ENCODE results near the gene HNRNPC. TPM values are rescaled to one million over a fixed set of nuclear protein-coding genes. Genes with fewer than 3 reads are reported as not detected.
"Not testable (repeated sequence)": the region's sequence is repeated elsewhere in the genome, so short reads cannot be mapped to it uniquely, and the experiment has no call there.

Gene HNRNPC
- polyA plus RNA-seq, 3 donors from 2014 or later, result 622 to 879 (median 758) TPM

GRCh38 chr14:21263284-21264024 is 5.8 kb downstream of the HNRNPC start:
- H3K27ac Mint-ChIP-seq, result peak overlapping the region; percentile 53 to 99 (median 84)
- peaks cover 87 to 90% of the 10 kb centered on the region in 2 donors for H3K4me1 Mint-ChIP-seq
- no peak for DNase-seq
- peaks cover 9 to 20% (median 20%) of the 10 kb centered on the region in 3 donors for H3K27me3 Mint-ChIP-seq (ENCODE audit: low read depth in 3 of 3)
- no peaks in the 10 kb centered on the region for H3K9me3 Mint-ChIP-seq
- peaks cover 5 to 43% (median 39%) of the 10 kb centered on the region in 3 donors for H3K36me3 Mint-ChIP-seq
- H3K4me3 Mint-ChIP-seq, result peak overlapping the region; percentile 9 to 93 (median 57)

GRCh38 chr14:21262410-21262809 is 6.8 kb downstream of the HNRNPC start:
- no peaks in the 10 kb centered on the region for H3K9me3 Mint-ChIP-seq
- peak overlapping the region; percentile 53 to 99 (median 84) for H3K27ac Mint-ChIP-seq
- peaks cover 5 to 39% (median 35%) of the 10 kb centered on the region in 3 donors for H3K36me3 Mint-ChIP-seq
- H3K4me3 Mint-ChIP-seq, result peak overlapping the region; percentile 28 to 93 (median 60)
- H3K27me3 Mint-ChIP-seq (ENCODE audit: low read depth in 3 of 3), result peaks cover 6 to 21% (median 14%) of the 10 kb centered on the region in 3 donors
- peaks cover 85 to 90% of the 10 kb centered on the region in 2 donors for H3K4me1 Mint-ChIP-seq
- DNase-seq, result no peak

GRCh38 chr14:21261824-21262223 is 7.4 kb downstream of the HNRNPC start:
- H3K4me1 Mint-ChIP-seq, result peaks cover 88 to 90% of the 10 kb centered on the region in 2 donors
- H3K27ac Mint-ChIP-seq, result peak overlapping the region in 5 of 6 donors; percentile 29 to 99 (median 84)
- H3K4me3 Mint-ChIP-seq, result peak overlapping the region in 1 of 5 donors; percentile 93
- H3K9me3 Mint-ChIP-seq, result no peaks in the 10 kb centered on the region
- DNase-seq, result no peak
- peaks cover 4 to 27% (median 18%) of the 10 kb centered on the region in 3 donors for H3K27me3 Mint-ChIP-seq (ENCODE audit: low read depth in 3 of 3)
- peaks cover 5 to 40% (median 39%) of the 10 kb centered on the region in 3 donors for H3K36me3 Mint-ChIP-seq

- Mint-ChIP-seq H3K4me3 (peak overlapping the region in 4 of 5 donors; percentile 12 to 44 (median 36)), H3K4me1 (peaks cover 87 to 90% of the 10 kb centered on the region in 2 donors), H3K9me3 (no peaks in the 10 kb centered on the region), H3K36me3 (peaks cover 5 to 40% (median 32%) of the 10 kb centered on the region in 3 donors), H3K27me3 (ENCODE audit: low read depth in 3 of 3) (peaks cover 4 to 31% (median 20%) of the 10 kb centered on the region in 3 donors), H3K27ac (peak overlapping the region; percentile 14 to 85 (median 76))
- DNase-seq, result no peak
Observed at GRCh38 chr14:21258889-21259787, 10.1 kb downstream of the HNRNPC start.

GRCh38 chr14:21258005-21258888 is 11.0 kb downstream of the HNRNPC start:
- Mint-ChIP-seq H3K4me3 (peak overlapping the region in 4 of 5 donors; percentile 31 to 82 (median 60)), H3K4me1 (peaks cover 83 to 90% of the 10 kb centered on the region in 2 donors), H3K36me3 (peaks cover 5 to 31% (median 29%) of the 10 kb centered on the region in 3 donors), H3K9me3 (no peaks in the 10 kb centered on the region), H3K27ac (peak overlapping the region; percentile 74 to 88 (median 84)), H3K27me3 (ENCODE audit: low read depth in 3 of 3) (peaks cover 4 to 29% (median 18%) of the 10 kb centered on the region in 3 donors)
- DNase-seq, result no peak

- Mint-ChIP-seq H3K27ac (peak overlapping the region; percentile 74 to 88 (median 84)), H3K36me3 (peaks cover 5 to 31% (median 22%) of the 10 kb centered on the region in 3 donors), H3K27me3 (ENCODE audit: low read depth in 3 of 3) (peaks cover 4 to 29% (median 17%) of the 10 kb centered on the region in 3 donors), H3K9me3 (no peaks in the 10 kb centered on the region), H3K4me1 (peaks cover 79 to 87% of the 10 kb centered on the region in 2 donors), H3K4me3 (peak overlapping the region; percentile 43 to 82 (median 76))
- DNase-seq, result no peak
Observed at GRCh38 chr14:21257394-21257909, 11.8 kb downstream of the HNRNPC start.

GRCh38 chr14:21256539-21257393 is 12.5 kb downstream of the HNRNPC start:
- H3K4me3 Mint-ChIP-seq, result peak overlapping the region; percentile 43 to 82 (median 76)
- H3K4me1 Mint-ChIP-seq, result peaks cover 78 to 87% of the 10 kb centered on the region in 2 donors
- no peak for DNase-seq

GRCh38 chr14:21256102-21256447 is 13.2 kb downstream of the HNRNPC start:
- Mint-ChIP-seq H3K36me3 (peaks cover 2 to 36% (median 13%) of the 10 kb centered on the region in 3 donors), H3K27me3 (ENCODE audit: low read depth in 3 of 3) (peaks cover 4 to 26% (median 17%) of the 10 kb centered on the region in 3 donors), H3K4me1 (peaks cover 79 to 87% of the 10 kb centered on the region in 2 donors), H3K27ac (peak overlapping the region in 5 of 6 donors; percentile 52 to 88 (median 79)), H3K4me3 (peak overlapping the region; percentile 8 to 82 (median 66))
- not testable (repeated sequence) for H3K9me3 Mint-ChIP-seq, DNase-seq

More at GRCh38 chr14:21256539-21257393, 12.5 kb downstream of the HNRNPC start:
- H3K9me3 Mint-ChIP-seq, result no peaks in the 10 kb centered on the region
- peaks cover 4 to 29% (median 17%) of the 10 kb centered on the region in 3 donors for H3K27me3 Mint-ChIP-seq (ENCODE audit: low read depth in 3 of 3)
- H3K36me3 Mint-ChIP-seq, result peaks cover 5 to 32% (median 19%) of the 10 kb centered on the region in 3 donors
- H3K27ac Mint-ChIP-seq, result peak overlapping the region; percentile 74 to 88 (median 84)

GRCh38 chr14:21255385-21256101 is 13.7 kb downstream of the HNRNPC start:
- Mint-ChIP-seq H3K36me3 (peaks cover 3 to 39% (median 15%) of the 10 kb centered on the region in 3 donors), H3K4me1 (peaks cover 80 to 89% of the 10 kb centered on the region in 2 donors), H3K27me3 (ENCODE audit: low read depth in 3 of 3) (peaks cover 4 to 24% (median 20%) of the 10 kb centered on the region in 3 donors), H3K9me3 (no peaks in the 10 kb centered on the region), H3K4me3 (peak overlapping the region; percentile 8 to 82 (median 46)), H3K27ac (peak overlapping the region; percentile 51 to 87 (median 71))
- DNase-seq, result no peak

- peaks cover 6 to 35% (median 12%) of the 10 kb centered on the region in 3 donors for H3K36me3 Mint-ChIP-seq
- peaks cover 71 to 93% of the 10 kb centered on the region in 2 donors for H3K4me1 Mint-ChIP-seq
- peak overlapping the region; percentile 5 to 78 (median 50) for H3K27ac Mint-ChIP-seq
- no peaks in the 10 kb centered on the region for H3K9me3 Mint-ChIP-seq
- H3K4me3 Mint-ChIP-seq, result peak overlapping the region in 2 of 5 donors; percentile 5 to 11
- H3K27me3 Mint-ChIP-seq (ENCODE audit: low read depth in 3 of 3), result peaks cover 0 to 12% (median 11%) of the 10 kb centered on the region in 3 donors
- no peak for DNase-seq
Observed at GRCh38 chr14:21252149-21252548, 17.1 kb downstream of the HNRNPC start.

- Mint-ChIP-seq H3K9me3 (no peaks in the 10 kb centered on the region), H3K4me1 (peaks cover 70 to 93% of the 10 kb centered on the region in 2 donors), H3K27me3 (ENCODE audit: low read depth in 3 of 3) (peaks cover 0 to 7% (median 7%) of the 10 kb centered on the region in 3 donors), H3K4me3 (no peak overlapping the region), H3K27ac (peak overlapping the region in 5 of 6 donors; percentile 19 to 78 (median 51)), H3K36me3 (peaks cover 6 to 36% (median 9%) of the 10 kb centered on the region in 3 donors)
- no peak for DNase-seq
Observed at GRCh38 chr14:21251215-21251614, 18.0 kb downstream of the HNRNPC start.
